Upper lobe of left lung (tissue), 4 donors: ENCODE measurements around the gene MAD1L1.

Experiments
- EP300 ChIP-seq, 4 donors: sonication (generic); formaldehyde crosslinking; IDR thresholded peaks; one replicate each; pipeline ENCODE4 v1.5.1; 2017; ENCODE audit warnings: antibody characterized with exemption in 4 of 4, control low read depth in 2 of 4
- POLR2A ChIP-seq, 4 donors: fragments of 450-650 bp; IDR thresholded peaks; one replicate each; pipeline ENCODE4 v1.5.1; 2016 to 2017; ENCODE audit warnings: antibody characterized with exemption in 4 of 4, mild to moderate bottlenecking in 2 of 4
- POLR2AphosphoS5 ChIP-seq, 2 donors: sonication (generic); formaldehyde crosslinking; IDR thresholded peaks; one replicate each; pipeline ENCODE4 v1.5.1; 2017; ENCODE audit warnings: antibody characterized with exemption in 2 of 2
- TF ChIP-seq, protein P1 (sequence below), 6 experiments: fragments of 450-650 bp in 4 of 6; fragments of 200-600 bp in 2 of 6; sonication (generic) in 2 of 6; IDR thresholded peaks; one replicate each; pipeline ENCODE4 v1.5.1; 2016 to 2019; ENCODE audit warnings: antibody characterized with exemption in 6 of 6

- TF ChIP-seq, protein P1, sequence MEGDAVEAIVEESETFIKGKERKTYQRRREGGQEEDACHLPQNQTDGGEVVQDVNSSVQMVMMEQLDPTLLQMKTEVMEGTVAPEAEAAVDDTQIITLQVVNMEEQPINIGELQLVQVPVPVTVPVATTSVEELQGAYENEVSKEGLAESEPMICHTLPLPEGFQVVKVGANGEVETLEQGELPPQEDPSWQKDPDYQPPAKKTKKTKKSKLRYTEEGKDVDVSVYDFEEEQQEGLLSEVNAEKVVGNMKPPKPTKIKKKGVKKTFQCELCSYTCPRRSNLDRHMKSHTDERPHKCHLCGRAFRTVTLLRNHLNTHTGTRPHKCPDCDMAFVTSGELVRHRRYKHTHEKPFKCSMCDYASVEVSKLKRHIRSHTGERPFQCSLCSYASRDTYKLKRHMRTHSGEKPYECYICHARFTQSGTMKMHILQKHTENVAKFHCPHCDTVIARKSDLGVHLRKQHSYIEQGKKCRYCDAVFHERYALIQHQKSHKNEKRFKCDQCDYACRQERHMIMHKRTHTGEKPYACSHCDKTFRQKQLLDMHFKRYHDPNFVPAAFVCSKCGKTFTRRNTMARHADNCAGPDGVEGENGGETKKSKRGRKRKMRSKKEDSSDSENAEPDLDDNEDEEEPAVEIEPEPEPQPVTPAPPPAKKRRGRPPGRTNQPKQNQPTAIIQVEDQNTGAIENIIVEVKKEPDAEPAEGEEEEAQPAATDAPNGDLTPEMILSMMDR (IDR thresholded peaks at IDR 0.05), result no peak
- TF ChIP-seq POLR2A (IDR thresholded peaks at IDR 0.05) (no peak), POLR2AphosphoS5 (IDR thresholded peaks at IDR 0.05) (no peak), EP300 (IDR thresholded peaks at IDR 0.05) (no peak)
Measured at GRCh38 chr7:2131800-2132199, 100.9 kb downstream of the MAD1L1 start.
